ENCODE results near the gene KBTBD12.
"Not testable (repeated sequence)": the region's sequence is repeated elsewhere in the genome, so short reads cannot be mapped to it uniquely, and the experiment has no call there.

- not testable (repeated sequence) for TF ChIP-seq POLR2AphosphoS5 (IDR thresholded peaks at IDR 0.05; ENCODE audit: borderline replicate concordance, low read depth, low read length); EZH2 (IDR thresholded peaks at IDR 0.05); FOXP2 (optimal IDR thresholded peaks at IDR 0.05; ENCODE audit: control extremely low read depth, extremely low read length, insufficient read depth)
Observed at GRCh38 chr3:127913841-127914240, 1.2 kb upstream of the KBTBD12 start.
